Measurements from ENCODE around the gene NR6A1. TPM values are rescaled to one million over a fixed set of nuclear protein-coding genes. Genes with fewer than 3 reads are reported as not detected.

NR6A1 gene
- total RNA-seq, 1 donor from 2014 or later = 302 TPM

GRCh38 chr9:124467410-124468060 lies 303.6 kb downstream of the NR6A1 start:
- Mint-ChIP-seq H3K27ac (no peak overlapping the region), H3K4me1 (no peaks in the 10 kb centered on the region), H3K36me3 (no peaks in the 10 kb centered on the region), H3K9me3 (no peaks in the 10 kb centered on the region), H3K27me3 (ENCODE audit: insufficient read depth, low read depth) (peaks cover 9% of the 10 kb centered on the region), H3K4me3 (no peak overlapping the region)
- Histone ChIP-seq H3K27ac (no peak overlapping the region), H3K9me3 (ENCODE audit: low read depth) (no peaks in the 10 kb centered on the region), H3K4me3 (no peak overlapping the region), H3K79me2 (ENCODE audit: low read depth) (no peaks in the 10 kb centered on the region), H3F3A (ENCODE audit: low read depth) (no peaks in the 10 kb centered on the region), H3K36me3 (no peaks in the 10 kb centered on the region), H3K4me2 (no peak overlapping the region), H3K9ac (no peak overlapping the region), H4K20me1 (ENCODE audit: low read depth) (no peaks in the 10 kb centered on the region), H2AFZ (replicated peaks) (no peak overlapping the region), H3K27me3 (peaks cover 7% of the 10 kb centered on the region), H3K4me1 (no peaks in the 10 kb centered on the region)
- no peak for DNase-seq (ENCODE audit: low spot score)
- TF ChIP-seq EZH2phosphoT487 (IDR thresholded peaks at IDR 0.05) (no peak), EZH2 (IDR thresholded peaks at IDR 0.05) (no peak)
- TF ChIP-seq, protein P1, sequence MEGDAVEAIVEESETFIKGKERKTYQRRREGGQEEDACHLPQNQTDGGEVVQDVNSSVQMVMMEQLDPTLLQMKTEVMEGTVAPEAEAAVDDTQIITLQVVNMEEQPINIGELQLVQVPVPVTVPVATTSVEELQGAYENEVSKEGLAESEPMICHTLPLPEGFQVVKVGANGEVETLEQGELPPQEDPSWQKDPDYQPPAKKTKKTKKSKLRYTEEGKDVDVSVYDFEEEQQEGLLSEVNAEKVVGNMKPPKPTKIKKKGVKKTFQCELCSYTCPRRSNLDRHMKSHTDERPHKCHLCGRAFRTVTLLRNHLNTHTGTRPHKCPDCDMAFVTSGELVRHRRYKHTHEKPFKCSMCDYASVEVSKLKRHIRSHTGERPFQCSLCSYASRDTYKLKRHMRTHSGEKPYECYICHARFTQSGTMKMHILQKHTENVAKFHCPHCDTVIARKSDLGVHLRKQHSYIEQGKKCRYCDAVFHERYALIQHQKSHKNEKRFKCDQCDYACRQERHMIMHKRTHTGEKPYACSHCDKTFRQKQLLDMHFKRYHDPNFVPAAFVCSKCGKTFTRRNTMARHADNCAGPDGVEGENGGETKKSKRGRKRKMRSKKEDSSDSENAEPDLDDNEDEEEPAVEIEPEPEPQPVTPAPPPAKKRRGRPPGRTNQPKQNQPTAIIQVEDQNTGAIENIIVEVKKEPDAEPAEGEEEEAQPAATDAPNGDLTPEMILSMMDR (IDR thresholded peaks at IDR 0.05) = no peak

Small RNAs within 50 kb of the gene (microRNA-seq; reads per million reads assigned to microRNA genes)
- gene MIR181A2 (15.1 reads per million, percentile 46 among the genes with 10 or more reads in this experiment), gene MIR181B2 (14.3 reads per million, percentile 45 among the genes with 10 or more reads in this experiment)

Small RNAs within 50 kb of the gene (small RNA-seq; reads per million reads assigned to genes)
- gene MIR181A2 (0.82 reads per million, percentile 73 among the genes with 10 or more reads in this experiment), gene MIR181B2 (0.23 reads per million, percentile 7 among the genes with 10 or more reads in this experiment), gene RN7SL302P (not detected)

Other genes starting within 250 kb of the NR6A1 start
- 3.1 and 9.0 TPM in 2 replicates for gene OLFML2A, start 5.8 kb upstream of the NR6A1 start, total RNA-seq (ENCODE audit: low replicate concordance)
- not detected in 2 replicates for gene WDR38, start 82.1 kb upstream of the NR6A1 start, total RNA-seq (ENCODE audit: low replicate concordance)
- 2,408 and 2,553 TPM in 2 replicates for gene RPL35, start 90.6 kb upstream of the NR6A1 start, total RNA-seq (ENCODE audit: low replicate concordance)
- gene ARPC5L, start 90.8 kb upstream of the NR6A1 start, total RNA-seq (ENCODE audit: low replicate concordance) = 24.0 and 26.2 TPM in 2 replicates
- gene GOLGA1, start 169.8 kb upstream of the NR6A1 start, total RNA-seq (ENCODE audit: low replicate concordance) = 9.5 and 17.8 TPM in 2 replicates

Measured in neural progenitor cell (in vitro differentiated cells).